NCI-H146 (cell line): ENCODE results near the gene FABP2.
"Not testable (repeated sequence)": the region's sequence is repeated elsewhere in the genome, so short reads cannot be mapped to it uniquely, and the experiment has no call there.

Source experiments
- DNase-seq: peaks from one replicate; lab custom pipeline; 2025; lab: John Stamatoyannopoulos, UW

The FABP2 gene

DNA sequence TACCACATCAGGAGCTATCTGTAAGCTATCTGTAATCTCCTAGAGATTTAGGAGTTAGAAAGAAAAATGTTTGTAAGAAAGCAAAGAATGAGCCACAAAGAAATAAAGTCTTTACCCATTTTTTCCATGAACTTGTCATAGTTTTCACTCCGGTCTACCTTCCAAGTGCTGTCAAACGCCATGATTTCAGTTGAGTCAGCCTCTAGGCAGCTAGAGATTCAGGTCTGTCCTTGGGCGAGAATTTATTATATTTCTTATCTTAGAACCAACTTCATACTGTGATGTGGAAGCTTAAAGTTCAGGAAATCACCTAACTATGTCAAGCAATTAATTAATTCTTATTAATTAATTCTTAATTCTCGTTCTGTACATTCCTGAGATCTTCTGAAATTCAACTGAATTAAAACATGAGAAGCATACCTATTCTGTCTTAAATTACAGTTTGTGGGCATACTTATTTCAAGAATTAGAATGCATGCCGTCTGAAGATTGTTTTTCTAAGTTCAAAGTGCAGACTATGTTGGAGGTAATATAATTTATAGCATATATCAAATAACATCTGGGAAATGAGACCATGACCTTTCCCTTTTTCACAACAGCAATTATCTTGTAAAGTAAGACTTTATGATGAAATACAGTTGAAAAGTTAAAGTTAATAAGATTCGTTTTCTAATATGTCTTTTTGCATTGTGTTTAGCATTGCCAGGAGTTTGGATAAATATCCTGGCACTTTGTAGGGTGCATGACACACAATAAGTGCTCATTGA is at the start of gene FABP2:
Gene FABP2 (minus strand): TSS at position 218 of the 767 bp plus-strand sequence. CDS start 36 bp downstream, at position 182.
- DNase-seq, result no peak

DNA sequence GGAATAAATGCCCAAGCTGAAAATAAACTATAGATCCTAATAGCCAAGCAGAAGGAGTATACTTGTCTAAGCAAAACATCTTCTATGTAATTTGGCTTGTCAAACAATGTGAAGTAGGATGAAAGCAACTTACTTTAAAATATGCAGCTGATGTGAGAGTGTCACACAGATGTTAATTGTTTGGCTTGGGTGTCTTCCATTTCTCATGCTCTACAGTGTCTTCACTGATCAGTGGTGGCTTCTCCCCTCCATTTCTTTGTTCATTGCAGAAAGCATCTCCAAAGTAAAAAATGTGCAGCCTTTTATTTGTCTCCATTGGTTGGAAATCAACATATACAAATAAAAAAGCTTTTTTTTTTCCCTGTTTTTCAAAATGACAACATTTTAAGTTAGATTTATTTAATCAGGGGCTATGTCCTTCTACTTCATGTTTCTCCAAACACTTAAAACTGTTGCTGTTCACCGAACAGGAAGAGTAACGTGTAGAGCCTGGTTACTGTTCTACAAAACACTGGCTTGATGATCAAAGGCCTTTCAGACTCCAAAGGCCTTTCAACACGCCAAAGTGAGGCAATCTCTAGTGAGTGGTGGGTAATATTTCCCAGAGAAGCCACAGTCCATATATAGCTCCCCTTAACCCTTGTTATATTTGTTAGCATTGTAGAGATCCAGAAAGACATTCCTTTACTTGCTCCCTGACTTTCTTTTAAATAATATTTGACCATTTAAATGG is 49.2 kb upstream of the FABP2 start:
- DNase-seq, result not testable (repeated sequence)

DNA sequence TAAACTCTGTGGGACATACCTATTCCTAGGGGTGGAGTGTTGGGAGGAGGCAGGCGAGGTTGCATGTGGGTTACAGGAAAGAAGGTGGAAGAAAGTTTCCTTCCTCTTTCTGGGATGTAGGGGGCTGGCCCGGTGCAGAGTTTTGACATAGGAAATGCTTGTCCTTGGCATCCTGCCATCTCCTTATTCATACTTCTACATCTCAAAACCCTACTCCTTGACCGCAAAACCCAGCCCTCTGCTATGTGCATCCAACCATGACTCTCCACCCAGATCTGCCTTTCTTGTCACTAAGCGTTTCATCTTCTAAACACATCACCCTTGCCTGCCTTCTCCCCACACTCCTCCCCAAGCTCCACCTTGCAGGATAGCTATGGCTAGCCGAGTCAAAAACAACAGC is 48.5 kb upstream of the FABP2 start:
- not testable (repeated sequence) for DNase-seq

DNA sequence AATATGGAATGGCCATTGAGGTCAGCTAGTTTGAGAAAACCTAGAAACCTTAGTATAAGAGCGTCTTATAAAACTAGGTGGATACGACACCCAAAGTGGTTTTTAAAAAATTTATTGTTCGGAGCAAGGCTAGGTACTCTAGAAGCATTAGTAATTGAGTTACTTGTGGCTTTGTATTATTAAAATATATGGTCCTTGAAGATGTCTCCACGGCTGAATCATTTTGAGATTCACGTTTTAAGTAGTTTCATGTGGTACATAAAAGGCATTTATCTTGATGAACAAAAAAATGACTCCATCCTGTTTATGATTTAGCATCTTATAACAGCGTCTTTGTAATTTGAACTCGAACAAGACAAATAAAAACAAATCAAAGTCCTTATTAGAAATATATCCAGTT is 44.9 kb upstream of the FABP2 start:
- not testable (repeated sequence) for DNase-seq

DNA sequence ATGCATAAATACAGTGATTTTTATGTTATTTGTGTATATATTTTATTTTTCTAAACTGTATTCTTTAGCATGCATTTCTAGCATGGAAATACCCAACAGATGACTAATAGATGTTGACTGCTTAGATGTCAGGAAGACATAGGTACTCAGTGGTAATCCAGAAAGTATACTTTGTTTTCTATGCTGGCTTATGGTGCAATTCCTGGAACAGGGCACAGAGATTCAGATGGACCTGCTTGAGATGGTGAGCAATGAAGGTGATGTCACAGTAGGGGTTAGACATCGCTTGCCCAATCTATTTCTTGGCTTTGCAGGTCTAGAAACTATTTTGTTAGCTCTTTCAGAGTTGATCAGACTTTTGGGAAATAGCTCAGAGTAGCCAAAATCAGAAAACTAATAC is 42.3 kb upstream of the FABP2 start:
- not testable (repeated sequence) for DNase-seq

DNA sequence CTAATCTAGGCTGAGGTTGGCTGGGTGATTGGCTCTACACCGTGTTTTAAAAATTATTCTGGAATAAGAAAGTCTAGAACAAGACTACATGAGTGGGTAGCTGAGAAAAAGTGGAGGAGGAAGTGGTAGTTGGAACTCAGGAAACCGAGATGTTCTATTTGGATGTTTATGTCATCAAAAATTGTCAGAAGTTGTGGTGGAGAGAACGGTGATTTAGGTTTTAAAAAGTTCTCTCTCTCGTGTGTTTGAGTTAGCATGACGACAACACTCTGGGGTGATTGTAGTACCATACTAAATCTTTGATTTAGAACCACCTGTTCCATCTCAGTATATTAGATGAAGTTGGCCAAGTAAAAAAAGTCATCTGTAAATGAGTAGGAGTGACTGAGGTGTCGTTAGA is 41.4 kb upstream of the FABP2 start:
- not testable (repeated sequence) for DNase-seq

DNA sequence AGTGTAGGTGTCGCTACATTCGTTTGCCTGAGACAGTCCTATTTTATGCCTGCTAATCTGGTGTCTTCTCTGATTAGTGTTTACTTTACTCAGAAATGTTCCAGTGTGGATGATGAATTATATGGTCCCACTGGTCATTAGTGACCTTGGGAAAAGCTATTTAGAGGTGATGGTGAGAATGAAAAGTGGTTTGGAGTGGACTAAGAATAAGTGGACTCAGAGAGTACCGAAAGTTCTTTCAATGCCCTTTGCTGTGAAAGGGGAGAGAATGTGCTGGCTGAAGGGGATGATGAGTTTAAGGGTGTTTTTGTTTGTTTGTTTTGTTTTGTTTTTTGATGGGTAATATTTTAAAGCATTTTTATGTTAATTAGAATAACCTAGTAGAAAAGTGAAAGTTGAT is 40.5 kb upstream of the FABP2 start:
- DNase-seq, result not testable (repeated sequence)

DNA sequence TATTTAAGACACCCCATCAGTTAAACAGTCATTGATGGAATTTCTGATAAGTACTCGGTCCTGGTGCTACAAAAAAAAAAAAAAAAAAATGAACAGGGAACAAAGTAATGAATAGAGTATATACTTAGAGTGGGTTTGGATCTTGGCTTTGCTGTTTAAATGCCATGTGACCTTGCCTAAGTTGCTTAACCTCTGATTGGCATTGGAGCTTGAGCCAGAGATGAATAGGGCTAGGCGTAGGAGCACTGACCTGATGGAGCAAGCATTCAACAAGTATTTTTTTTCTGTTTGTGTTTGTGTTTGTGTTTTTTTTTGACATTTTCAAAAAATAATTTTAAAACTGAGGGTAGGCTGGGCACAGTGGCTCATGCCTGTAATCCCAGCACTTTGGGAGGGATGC is 37.9 kb upstream of the FABP2 start:
- not testable (repeated sequence) for DNase-seq

DNA sequence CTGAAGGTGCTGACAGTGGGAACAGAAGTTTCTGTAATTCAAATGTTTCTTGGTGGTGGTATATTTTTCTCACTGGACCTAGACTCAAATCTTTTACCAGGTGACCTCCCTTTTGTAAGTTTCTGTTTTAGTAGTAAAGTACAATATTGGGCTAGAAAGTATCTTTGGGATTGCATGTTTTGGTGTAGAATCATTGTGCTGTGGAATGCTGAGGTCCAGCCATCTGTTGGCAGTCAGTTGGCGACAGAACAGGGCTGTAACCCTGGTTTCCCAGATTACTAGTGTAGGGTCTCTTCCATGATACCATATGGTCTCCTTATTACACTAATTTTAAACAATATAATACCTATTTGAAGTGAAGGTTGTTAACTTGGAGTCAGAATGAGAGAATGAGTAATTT is 34.9 kb upstream of the FABP2 start:
- not testable (repeated sequence) for DNase-seq

DNA sequence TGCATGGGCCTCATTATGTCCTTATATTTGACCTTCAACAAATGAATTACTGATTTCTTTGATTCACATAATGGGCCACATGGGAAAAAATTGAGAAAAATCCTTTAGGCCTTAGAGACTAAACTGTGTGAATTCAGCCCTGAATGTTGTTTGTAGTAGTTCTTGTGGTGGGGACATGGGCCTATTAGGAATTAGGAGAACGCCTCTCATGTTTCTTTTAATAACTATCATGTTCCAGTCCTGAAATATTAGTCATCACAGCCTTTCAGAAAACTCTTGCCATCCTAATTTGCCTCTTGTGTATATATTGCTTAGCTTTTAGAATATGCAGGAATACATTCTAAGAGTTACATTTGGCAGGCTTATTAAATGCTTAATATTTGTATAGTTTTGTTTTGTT is 34.1 kb upstream of the FABP2 start:
- DNase-seq, result not testable (repeated sequence)

DNA sequence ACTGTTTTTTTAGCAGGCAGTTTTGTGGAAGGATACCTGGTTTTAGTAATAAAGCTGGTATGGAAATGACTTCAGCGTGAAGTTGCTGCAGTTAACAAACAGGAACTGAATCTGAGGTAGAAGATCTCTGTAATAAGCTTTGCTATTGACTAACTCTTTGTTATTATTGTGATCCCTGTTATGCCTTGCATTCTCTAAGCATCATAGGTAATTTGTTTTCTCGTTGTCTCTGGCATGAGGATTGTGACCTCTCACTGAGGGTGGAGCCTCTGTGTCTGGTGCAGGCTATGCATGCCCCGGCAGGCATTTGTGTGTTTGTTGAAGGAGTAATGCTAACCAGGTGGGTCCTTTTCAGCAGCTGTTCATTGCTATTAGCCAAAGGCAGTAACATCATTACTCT is 31.4 kb upstream of the FABP2 start:
- not testable (repeated sequence) for DNase-seq

DNA sequence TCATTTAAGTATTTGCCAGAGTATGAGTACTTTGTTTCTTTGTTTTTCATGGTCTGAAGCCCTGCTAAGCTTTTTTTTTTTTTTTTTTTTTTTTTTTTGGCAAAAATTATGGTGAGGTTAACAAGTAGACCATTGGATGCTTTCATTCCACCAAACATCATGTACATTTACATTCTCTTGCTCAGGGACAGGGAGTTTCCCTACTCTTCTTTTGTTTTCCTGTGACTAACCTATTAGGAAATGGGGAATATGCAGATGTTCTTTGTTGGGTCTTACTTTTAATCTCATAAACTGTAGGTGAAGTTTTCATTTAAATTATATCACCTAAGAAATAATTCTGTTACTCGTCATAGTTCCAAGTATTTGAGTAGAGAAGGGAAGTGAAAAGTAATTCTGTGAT is 26.2 kb upstream of the FABP2 start:
- not testable (repeated sequence) for DNase-seq

DNA sequence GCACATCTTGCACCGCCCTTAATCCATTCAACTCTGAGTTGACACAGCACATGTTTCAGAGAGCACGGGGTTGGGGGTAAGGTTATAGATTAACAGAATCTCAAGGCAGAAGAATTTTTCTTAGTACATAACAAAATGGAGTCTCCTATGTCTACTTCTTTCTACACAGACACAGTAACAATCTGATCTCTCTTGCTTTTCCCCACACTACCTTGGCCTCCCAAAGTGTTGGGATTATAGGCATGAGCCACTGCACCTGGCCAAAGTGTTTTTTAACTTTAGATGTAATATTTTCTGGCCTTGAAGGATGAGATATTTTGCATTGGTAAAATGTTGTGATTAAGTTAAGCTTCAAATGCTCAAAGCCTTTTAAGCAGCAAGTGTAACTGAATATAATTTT is 21.4 kb upstream of the FABP2 start:
- DNase-seq, result not testable (repeated sequence)

DNA sequence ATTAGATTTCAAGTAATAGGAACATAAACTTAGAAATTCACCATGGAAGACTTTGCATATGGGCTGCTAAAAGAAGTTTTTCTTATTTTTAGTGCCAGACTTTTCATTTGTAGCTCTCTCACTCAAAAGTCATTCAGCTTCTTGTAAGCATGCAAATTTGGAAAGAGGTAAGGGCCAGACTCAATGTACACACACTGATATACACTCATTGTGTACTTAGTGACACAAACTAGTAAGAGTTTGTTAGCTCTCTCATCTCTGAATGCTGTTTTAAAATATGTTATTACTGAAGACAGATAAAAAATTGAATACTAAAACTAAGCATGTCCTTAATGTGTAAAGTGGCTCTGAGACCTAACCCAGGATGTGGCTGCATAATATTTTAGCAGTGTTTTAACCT is 18.0 kb upstream of the FABP2 start:
- DNase-seq, result not testable (repeated sequence)

DNA sequence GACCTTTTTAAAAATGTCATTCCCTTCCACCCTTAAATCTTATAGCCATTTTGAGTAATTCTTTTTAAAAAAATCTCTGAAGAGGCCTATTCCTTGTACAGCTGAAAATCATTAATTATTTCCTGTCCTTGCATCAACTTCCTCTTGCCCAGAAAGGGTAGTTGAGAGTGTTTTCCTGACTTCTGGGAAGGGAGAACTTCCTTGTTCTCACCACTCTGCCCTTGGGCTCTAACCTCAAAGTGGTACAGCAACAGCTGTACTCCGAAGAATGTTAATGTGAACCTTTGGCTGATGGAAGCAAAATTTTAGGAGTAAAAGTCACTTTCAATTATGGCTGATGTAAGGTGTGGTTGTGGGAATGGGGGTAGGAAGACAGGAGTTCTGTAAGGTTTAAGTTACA is 15.1 kb upstream of the FABP2 start:
- no peak for DNase-seq

DNA sequence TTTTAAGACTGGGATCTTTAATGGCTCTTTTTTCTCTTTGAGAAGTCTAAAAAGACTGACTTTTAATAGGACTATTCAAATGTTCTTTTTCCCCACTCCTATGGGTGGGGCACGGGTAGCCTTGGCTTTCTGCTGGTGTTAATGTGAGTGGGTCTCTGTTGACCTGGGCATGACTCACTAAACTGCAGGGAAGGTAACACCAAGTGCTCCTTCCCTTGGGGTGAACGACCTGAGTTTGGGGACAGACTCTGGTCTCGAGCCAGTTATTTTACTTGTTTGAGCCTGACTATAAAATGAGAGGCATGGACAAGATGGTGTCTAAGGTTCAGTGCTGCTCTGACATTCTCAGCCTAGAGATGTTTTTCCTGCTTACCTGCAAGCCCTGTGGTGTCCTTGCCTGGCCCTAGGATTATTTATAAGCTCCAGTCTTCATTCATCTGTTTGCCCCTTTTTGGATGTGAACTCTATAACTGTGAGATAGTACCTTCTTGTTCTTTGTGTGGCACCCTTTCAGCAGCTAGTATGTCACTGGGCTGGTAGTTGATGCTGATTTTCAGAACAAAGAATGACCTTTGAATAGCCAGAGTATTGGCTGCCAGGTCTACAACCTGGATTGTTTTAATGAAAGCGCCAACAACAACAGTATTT is 14.5 kb upstream of the FABP2 start:
- DNase-seq, result not testable (repeated sequence)

DNA sequence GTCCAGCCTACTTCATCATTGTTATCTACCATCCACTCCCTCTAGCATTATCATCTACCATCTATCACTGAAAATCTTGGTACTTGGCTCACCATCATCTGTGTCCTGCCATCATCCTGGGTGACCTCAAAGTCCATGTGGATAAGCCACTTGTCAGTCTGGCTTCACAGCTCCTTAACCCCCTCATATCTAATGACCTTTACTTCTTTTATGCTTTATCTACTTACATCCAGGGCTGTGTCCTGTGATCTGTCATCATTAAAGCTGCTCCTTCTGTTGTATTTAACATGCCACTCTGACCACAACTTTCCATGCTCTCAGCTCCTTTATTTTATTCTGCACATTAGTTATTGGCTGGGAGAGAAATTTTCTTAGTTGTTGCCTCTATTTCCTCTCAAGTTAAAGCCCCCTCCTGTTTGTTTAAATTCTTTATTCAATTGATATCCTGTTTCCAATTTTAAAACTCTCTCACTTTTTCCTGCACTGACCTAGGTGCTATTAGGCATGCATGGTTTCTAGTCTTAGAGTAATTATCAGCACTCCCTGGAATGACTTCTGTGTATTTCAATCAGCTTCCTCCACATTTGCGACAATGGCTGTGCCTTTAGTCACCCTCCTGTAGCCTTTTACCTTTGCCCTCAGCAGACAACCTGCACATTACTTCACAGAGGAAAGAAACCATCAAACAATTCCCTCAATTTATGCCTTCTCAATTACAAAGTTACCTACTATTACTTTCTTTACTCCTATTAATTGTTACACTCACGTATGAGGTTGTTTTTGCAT is 8.1 kb upstream of the FABP2 start:
- DNase-seq, result no peak

DNA sequence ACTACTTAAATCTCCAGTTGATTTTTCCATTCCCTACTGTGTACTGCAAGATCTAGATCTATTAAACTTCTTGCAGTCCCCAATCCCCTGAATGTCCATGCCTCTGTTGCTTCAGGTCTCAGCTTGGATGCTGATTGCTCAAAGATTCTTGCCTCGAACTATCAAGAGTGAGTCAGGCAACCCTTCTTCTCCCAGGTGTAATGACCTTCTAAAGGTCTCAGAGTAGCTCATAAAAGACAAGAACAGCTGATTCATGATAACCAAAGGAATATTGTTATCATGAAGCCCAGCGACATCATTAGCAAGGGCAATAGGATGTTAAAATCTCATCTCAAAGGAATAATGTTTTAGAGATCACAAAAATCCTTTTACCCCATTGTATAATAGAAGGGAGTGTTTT is 6.8 kb upstream of the FABP2 start:
- DNase-seq, result no peak

DNA sequence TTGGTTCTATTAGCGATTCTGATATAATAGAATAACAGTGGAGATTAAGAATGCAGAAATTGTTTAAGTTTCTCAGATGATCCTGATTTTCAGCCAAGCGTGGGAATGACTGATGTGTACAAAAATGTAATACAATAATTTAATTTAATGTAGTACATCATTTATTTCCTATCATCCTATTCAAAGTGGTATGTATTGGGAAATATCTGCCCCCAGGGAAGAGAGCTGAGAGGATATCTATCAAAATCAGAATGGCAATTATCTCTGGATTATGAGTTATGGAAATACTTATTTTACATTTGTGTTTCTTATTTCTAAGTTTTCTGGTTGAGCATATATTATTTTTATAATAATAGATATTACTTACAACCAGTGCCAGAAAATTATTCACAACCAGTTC is 3.9 kb downstream of the FABP2 start:
- DNase-seq, result no peak

DNA sequence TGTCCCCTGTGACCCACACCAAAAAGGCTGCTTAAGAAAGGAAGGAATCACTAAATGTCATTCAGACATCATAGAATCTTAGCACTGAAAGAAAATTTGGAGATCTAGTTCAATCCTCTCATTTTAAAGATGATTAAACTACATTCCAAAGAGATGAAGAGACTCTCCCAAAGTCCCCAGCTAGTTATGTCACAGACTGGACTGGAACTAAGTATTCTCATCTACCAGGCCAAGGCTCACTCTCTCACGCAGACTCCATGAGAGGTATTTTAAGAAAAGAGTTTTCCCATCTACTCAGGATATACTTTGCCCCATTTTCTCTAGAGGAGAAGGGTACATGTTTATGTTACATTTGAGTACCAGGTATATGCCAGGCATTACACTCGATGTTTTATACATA is 6.9 kb downstream of the FABP2 start:
- no peak for DNase-seq

DNA sequence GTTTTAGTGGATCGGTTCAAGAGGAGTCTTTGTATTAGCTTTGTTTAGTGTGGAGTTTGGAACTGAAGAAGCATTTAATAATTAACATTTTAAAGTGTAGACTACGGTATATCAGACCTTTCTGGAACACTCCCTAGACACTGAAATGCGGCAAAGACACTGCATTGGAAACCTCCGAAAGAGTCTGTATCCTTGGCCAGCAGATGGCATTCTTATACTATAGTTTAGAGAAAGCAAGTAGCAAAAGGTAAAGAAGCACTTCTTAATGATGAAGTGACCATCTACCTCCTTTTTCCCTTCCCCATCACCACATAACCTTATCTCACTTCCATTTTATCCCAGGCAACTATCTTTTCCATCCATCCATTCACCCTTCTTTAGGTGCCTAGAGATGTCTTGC is 7.6 kb downstream of the FABP2 start:
- peak; percentile 58 for DNase-seq

DNA sequence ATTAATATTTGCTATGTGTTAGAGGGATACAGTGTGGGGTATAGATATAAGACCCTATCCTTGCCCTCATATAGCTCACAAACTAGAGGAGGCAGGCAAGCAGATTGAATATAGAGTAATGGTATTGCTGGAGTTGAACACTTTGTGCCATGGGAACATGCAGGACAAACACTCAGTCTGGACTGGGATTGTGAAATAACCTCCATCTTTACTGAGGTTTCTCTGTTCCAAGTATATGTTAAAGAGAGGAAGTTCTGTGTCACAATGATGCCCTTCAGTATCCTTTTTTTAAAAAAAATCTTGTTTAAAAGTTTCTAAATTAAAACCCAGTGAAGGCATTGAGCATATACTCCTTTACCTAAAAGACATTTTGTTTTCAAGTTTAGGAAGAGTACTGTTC is 8.7 kb downstream of the FABP2 start:
- no peak for DNase-seq
